ENCODE measurements around the gene HSPA12B.

Gene HSPA12B

GRCh38 chr20:3784216-3784853, 51.9 kb downstream of the HSPA12B start:
- TF ChIP-seq ZNF600 (tag by site-specific recombination; IDR thresholded peaks at IDR 0.05) (peak; percentile 58; the same call in 1 of the 2 replicates), HIC1 (tag by site-specific recombination; IDR thresholded peaks at IDR 0.05) (peak; percentile 67), ZNF610 (tag by site-specific recombination; IDR thresholded peaks at IDR 0.05; ENCODE audit: borderline replicate concordance) (no peak), REST (tag by site-specific recombination; IDR thresholded peaks at IDR 0.05) (peak; percentile 78), GLIS2 (tag by site-specific recombination; IDR thresholded peaks at IDR 0.05) (peak; percentile 37; the same call in 1 of the 2 replicates)
- ChIA-PET POLR2A (interaction anchor here (0.6 to 3.9 kb wide), 3 partner anchors 30 to 75 kb away, joined by 3 to 30 read pairs (median 6); partner anchors contain the start of gene AP5S1), CTCF (interaction anchor here (0.6 to 10.3 kb wide), 5 partner anchors 10 to 132 kb away, joined by 3 to 142 read pairs (median 4); partner anchors contain the start of gene AP5S1)
- Histone ChIP-seq H3K36me3 (ENCODE audit: control insufficient read depth in 2 of 2, insufficient read depth in 1 of 2, low read length in 2 of 2) (peaks cover 0 to 21% of the 10 kb centered on the region in 2 experiments; a peak in 2 of 3 replicates), H3K9me3 (ENCODE audit: control insufficient read depth, insufficient read depth, low read depth, low read length) (no peaks in the 10 kb centered on the region), H3K27ac (ENCODE audit: extremely low read depth, low read depth, low read length) (0 out of 2 replicates have a peak overlapping the region, but pooled peaks have one; percentile 24), H3K4me1 (ENCODE audit: control insufficient read depth, insufficient read depth, low read length) (peaks cover 17% of the 10 kb centered on the region; the same call in 1 of the 2 replicates), H3K4me3 (ENCODE audit: low read depth, low read length) (no peak overlapping the region)

GRCh38 chr20:3784863-3785239, 52.4 kb downstream of the HSPA12B start:
- Histone ChIP-seq H3K4me3 (ENCODE audit: low read depth, low read length) (no peak overlapping the region), H3K9me3 (ENCODE audit: control insufficient read depth, insufficient read depth, low read depth, low read length) (no peaks in the 10 kb centered on the region), H3K27ac (ENCODE audit: extremely low read depth, low read depth, low read length) (no peak overlapping the region), H3K4me1 (ENCODE audit: control insufficient read depth, insufficient read depth, low read length) (peaks cover 17% of the 10 kb centered on the region; the same call in 1 of the 2 replicates), H3K36me3 (ENCODE audit: control insufficient read depth in 2 of 2, insufficient read depth in 1 of 2, low read length in 2 of 2) (peaks cover 0 to 21% of the 10 kb centered on the region in 2 experiments; a peak in 2 of 3 replicates)
- CTCF ChIA-PET = interaction anchor here (1.0 to 10.3 kb wide), 4 partner anchors 11 to 108 kb away, joined by 3 to 142 read pairs (median 4); partner anchors contain the start of gene AP5S1
- peak; percentile 88 for TF ChIP-seq ZNF398 (tag by site-specific recombination; IDR thresholded peaks at IDR 0.05)
- TF ChIP-seq ZEB2 (tag by site-specific recombination; IDR thresholded peaks at IDR 0.05) = 0 out of 2 replicates have a peak, but pooled peaks have one; percentile 21
- peak; percentile 99 for TF ChIP-seq EGR2 (tag by site-specific recombination; IDR thresholded peaks at IDR 0.05; ENCODE audit: low read depth)
- TF ChIP-seq ZNF335 (tag by site-specific recombination; conservative IDR thresholded peaks at IDR 0.05) = 0 out of 2 replicates have a peak, but pooled peaks have one; percentile 10
- peak; percentile 31; the same call in 1 of the 2 replicates for TF ChIP-seq KLF8 (tag by site-specific recombination; IDR thresholded peaks at IDR 0.05)
- 0 out of 2 replicates have a peak, but pooled peaks have one; percentile 23 for TF ChIP-seq ZNF146 (tag by site-specific recombination; IDR thresholded peaks at IDR 0.05)
- peak; percentile 69 for TF ChIP-seq BCL11A (tag by site-specific recombination; IDR thresholded peaks at IDR 0.05; ENCODE audit: low read depth)
- no peak for TF ChIP-seq ZNF658 (tag by site-specific recombination; IDR thresholded peaks at IDR 0.05)
- TF ChIP-seq ZNF366 (tag by site-specific recombination; conservative IDR thresholded peaks at IDR 0.05) = peak; percentile 74
- TF ChIP-seq SP7 (tag by site-specific recombination; IDR thresholded peaks at IDR 0.05) = 0 out of 2 replicates have a peak, but pooled peaks have one; percentile 13
- TF ChIP-seq ZNF747 (tag by site-specific recombination; IDR thresholded peaks at IDR 0.05) = no peak
- TF ChIP-seq HOXA7 (CRISPR knock-in tag; IDR thresholded peaks at IDR 0.05; ENCODE audit: borderline replicate concordance) = no peak
- peak; percentile 94 for TF ChIP-seq ZFHX2 (tag by site-specific recombination; conservative IDR thresholded peaks at IDR 0.05)
- TF ChIP-seq YY2 (tag by site-specific recombination; IDR thresholded peaks at IDR 0.05) = peak; percentile 14; the same call in 1 of the 2 replicates
- peak; percentile 100 for TF ChIP-seq ZNF513 (tag by site-specific recombination; IDR thresholded peaks at IDR 0.05)
- TF ChIP-seq ZBTB8A (tag by site-specific recombination; IDR thresholded peaks at IDR 0.05) = peak; percentile 79
- TF ChIP-seq ZNF10 (tag by site-specific recombination; IDR thresholded peaks at IDR 0.05) = no peak
- POLR2A ChIA-PET = interaction anchor here (3.9 kb wide), 1 partner anchor 35 kb away, joined by 30 read pairs; the partner anchor contains the start of gene AP5S1
